K562 (cell line): ENCODE measurements around the gene MARCKSL1. TPM values are rescaled to one million over a fixed set of nuclear protein-coding genes. Genes with fewer than 3 reads are reported as not detected.
A peak's percentile ranks its signal among the peaks of the same experiment; 100 is the strongest.

Source experiments
- ARID2 ChIP-seq: fragments of 450-650 bp; IDR thresholded peaks from 2 replicates; pipeline ENCODE4 v1.6.1; 2017; ENCODE audit warnings: antibody characterized with exemption, mild to moderate bottlenecking
- ATF3 ChIP-seq, 2 experiments: fragments of 450-650 bp in 1 of 2; sonication (generic) in 1 of 2; formaldehyde crosslinking in 1 of 2; IDR thresholded peaks in 1 of 2; conservative IDR thresholded peaks in 1 of 2; 2 replicates each; pipeline versions ENCODE4 v1.6.1 to v1.8.1; 2016 to 2023; ENCODE audit warnings: mild to moderate bottlenecking in 2 of 2, moderate library complexity in 2 of 2, inconsistent platforms in 1 of 2, missing genetic modification reagents in 1 of 2
- EP400 ChIP-seq: fragments of 450-650 bp; IDR thresholded peaks from 2 replicates; pipeline ENCODE4 v1.6.1; 2017; ENCODE audit warnings: antibody characterized with exemption, mild to moderate bottlenecking, moderate library complexity
- FOXP1 ChIP-seq: sonication (generic); formaldehyde crosslinking; IDR thresholded peaks from 2 replicates; pipeline ENCODE4 v1.8.0; 2022; ENCODE audit warnings: mild to moderate bottlenecking, missing genetic modification reagents
- GABPB1 ChIP-seq: sonication (generic); formaldehyde crosslinking; IDR thresholded peaks from 2 replicates; pipeline ENCODE4 v1.8.0; 2022; ENCODE audit warnings: mild to moderate bottlenecking, missing genetic modification reagents
- GATAD2A ChIP-seq: fragments of 450-650 bp; IDR thresholded peaks from 2 replicates; pipeline ENCODE4 v1.6.1; 2017
- HNRNPUL1 ChIP-seq: fragments of 200-400 bp; formaldehyde crosslinking; IDR thresholded peaks from 2 replicates; pipeline ENCODE4 v1.6.1; 2017; ENCODE audit warnings: low read length
- NFYB ChIP-seq: IDR thresholded peaks from 2 replicates; pipeline ENCODE4 v1.6.1; 2011; ENCODE audit warnings: mild to moderate bottlenecking, moderate library complexity; ENCODE audit not compliant: insufficient read length; ENCODE audit errors: extremely low read depth
- PCBP2 ChIP-seq: fragments of 200-400 bp; formaldehyde crosslinking; IDR thresholded peaks from 2 replicates; pipeline ENCODE4 v1.6.1; 2018; ENCODE audit warnings: low read length, low read depth, mild to moderate bottlenecking, moderate library complexity; ENCODE audit not compliant: poor library complexity, severe bottlenecking
- RBM17 ChIP-seq: fragments of 200-400 bp; formaldehyde crosslinking; IDR thresholded peaks from 2 replicates; pipeline ENCODE4 v1.6.1; 2017; ENCODE audit warnings: low read depth, mild to moderate bottlenecking, low read length, borderline replicate concordance
- SMAD2 ChIP-seq: fragments of 150-350 bp; IDR thresholded peaks from 2 replicates; pipeline ENCODE4 v1.6.1; 2014; ENCODE audit warnings: low read depth, mild to moderate bottlenecking, low read length
- SMARCB1 ChIP-seq: IDR thresholded peaks from 2 replicates; pipeline ENCODE4 v1.6.1; 2011; ENCODE audit warnings: improper control_type of control experiment, low read depth; ENCODE audit not compliant: insufficient read length
- SUPT5H ChIP-seq: fragments of 450-650 bp; IDR thresholded peaks from 2 replicates; pipeline ENCODE4 v1.6.1; 2016
- TBP ChIP-seq: optimal IDR thresholded peaks from 2 replicates; pipeline ENCODE3; 2011; ENCODE audit warnings: low read depth, low read length, improper control_type of control experiment
- ZFP1 ChIP-seq: fragments of 450-650 bp; formaldehyde crosslinking; IDR thresholded peaks from 2 replicates; pipeline ENCODE4 v1.4.0; 2020; ENCODE audit warnings: mild to moderate bottlenecking, mixed read lengths
- ZNF121 ChIP-seq: sonication (generic); formaldehyde crosslinking; conservative IDR thresholded peaks from 2 replicates; pipeline ENCODE4 v1.8.0; 2022; ENCODE audit warnings: missing genetic modification reagents
- ZNF280A ChIP-seq: fragments of 450-650 bp; IDR thresholded peaks from 2 replicates; pipeline ENCODE4 v1.6.1; 2018; ENCODE audit warnings: mild to moderate bottlenecking, low read depth; ENCODE audit not compliant: partially characterized antibody
- ZNF311 ChIP-seq: fragments of 250-450 bp; sonication (Bioruptor Pico); IDR thresholded peaks from 2 replicates; pipeline ENCODE4 v1.4.0; 2020; ENCODE audit warnings: mild to moderate bottlenecking, moderate library complexity
- ZNF655 ChIP-seq: fragments of 250-450 bp; sonication (Bioruptor Pico); IDR thresholded peaks from 2 replicates; pipeline ENCODE4 v1.5.0; 2021
- ZNF668 ChIP-seq: fragments of 250-450 bp; sonication (Bioruptor Pico); IDR thresholded peaks from 2 replicates; pipeline ENCODE4 v1.8.0; 2022; ENCODE audit warnings: mild to moderate bottlenecking, inconsistent platforms
- ZNF77 ChIP-seq: fragments of 250-450 bp; sonication (Bioruptor Pico); IDR thresholded peaks from 2 replicates; pipeline ENCODE4 v1.5.0; 2020
- polyA plus RNA-seq, 8 experiments: library from polyadenylated mRNA; depleted of rRNA in 4 of 8; stranded (reverse) in 5 of 8; unstranded in 3 of 8; fragments of >200 nt; fragmentation: Nextera tagmentation in 2 of 8; fragmentation: Illumina TruSeq in 1 of 8; extraction: Ambion mirVana in 2 of 8; extraction: Trizol in 1 of 8; gene quantifications; 2 replicates each; pipeline versions ENCODE4 v1.2.1 to v1.2.3, GENCODE V29; 2011 to 2014; ENCODE audit warnings: inconsistent platforms in 1 of 8, missing spikeins in 1 of 8
- total RNA-seq, 7 experiments: library from RNA; depleted of rRNA in 6 of 7; stranded (reverse); fragments of >200 nt in 6 of 7; fragmentation: Illumina TruSeq in 2 of 7; extraction: Trizol in 2 of 7; gene quantifications; 2 replicates each; pipeline versions ENCODE4 v1.2.1 to v1.2.3, GENCODE V29; 2011 to 2021; ENCODE audit warnings: low replicate concordance in 1 of 7
- TF ChIP-seq, protein P1 (sequence below): IDR thresholded peaks from 3 replicates; pipeline ENCODE4 v1.6.1; 2011; ENCODE audit warnings: borderline replicate concordance, mild to moderate bottlenecking, moderate library complexity; ENCODE audit not compliant: insufficient read length; ENCODE audit errors: extremely low read depth

Gene MARCKSL1
- total and polyA plus RNA-seq, 9 of the 15 experiments (the other 6 are each of a cell fraction or from before 2014, with no cell fraction given), result 14.7 to 325 (median 155) TPM

- TF ChIP-seq ZNF311 (CRISPR knock-in tag) (no peak), ZNF668 (CRISPR knock-in tag) (no peak; the same call in 1 of the 2 replicates), SUPT5H (peak; percentile 93), ZNF655 (CRISPR knock-in tag) (no peak), SMAD2 (no peak), RBM17 (no peak), HNRNPUL1 (no peak), ZNF77 (0 out of 2 replicates have a peak, but pooled peaks have one; percentile 18), GABPB1 (peak; percentile 86), ATF3 (IDR thresholded peaks at IDR 0.05) (no peak), ATF3 (CRISPR knock-in tag; conservative IDR thresholded peaks at IDR 0.05) (peak; percentile 7; the same call in 1 of the 2 replicates), TBP (peak; percentile 72), NFYB (peak; percentile 93), SMARCB1 (no peak), PCBP2 (no peak), ARID2 (0 out of 2 replicates have a peak, but pooled peaks have one; percentile 34), ZNF121 (CRISPR knock-in tag) (0 out of 2 replicates have a peak, but pooled peaks have one; percentile 15), FOXP1 (CRISPR knock-in tag) (no peak), ZFP1 (CRISPR knock-in tag) (no peak), ZNF280A (no peak), EP400 (peak; percentile 81), GATAD2A (peak; percentile 91)
- TF ChIP-seq, protein P1, sequence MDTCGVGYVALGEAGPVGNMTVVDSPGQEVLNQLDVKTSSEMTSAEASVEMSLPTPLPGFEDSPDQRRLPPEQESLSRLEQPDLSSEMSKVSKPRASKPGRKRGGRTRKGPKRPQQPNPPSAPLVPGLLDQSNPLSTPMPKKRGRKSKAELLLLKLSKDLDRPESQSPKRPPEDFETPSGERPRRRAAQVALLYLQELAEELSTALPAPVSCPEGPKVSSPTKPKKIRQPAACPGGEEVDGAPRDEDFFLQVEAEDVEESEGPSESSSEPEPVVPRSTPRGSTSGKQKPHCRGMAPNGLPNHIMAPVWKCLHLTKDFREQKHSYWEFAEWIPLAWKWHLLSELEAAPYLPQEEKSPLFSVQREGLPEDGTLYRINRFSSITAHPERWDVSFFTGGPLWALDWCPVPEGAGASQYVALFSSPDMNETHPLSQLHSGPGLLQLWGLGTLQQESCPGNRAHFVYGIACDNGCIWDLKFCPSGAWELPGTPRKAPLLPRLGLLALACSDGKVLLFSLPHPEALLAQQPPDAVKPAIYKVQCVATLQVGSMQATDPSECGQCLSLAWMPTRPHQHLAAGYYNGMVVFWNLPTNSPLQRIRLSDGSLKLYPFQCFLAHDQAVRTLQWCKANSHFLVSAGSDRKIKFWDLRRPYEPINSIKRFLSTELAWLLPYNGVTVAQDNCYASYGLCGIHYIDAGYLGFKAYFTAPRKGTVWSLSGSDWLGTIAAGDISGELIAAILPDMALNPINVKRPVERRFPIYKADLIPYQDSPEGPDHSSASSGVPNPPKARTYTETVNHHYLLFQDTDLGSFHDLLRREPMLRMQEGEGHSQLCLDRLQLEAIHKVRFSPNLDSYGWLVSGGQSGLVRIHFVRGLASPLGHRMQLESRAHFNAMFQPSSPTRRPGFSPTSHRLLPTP, result no peak
Measured at GRCh38 chr1:32291708-32292538, 44.1 kb downstream of the MARCKSL1 start, which contains the start of gene HDAC1 (continued).
